GM06990 (cell line): ENCODE measurements around the gene NEK1.

ENCODE experiments used
- DNase-seq: peaks from one replicate; pipeline ENCODE4 v3.0.0-alpha.2; 2011; ENCODE audit not compliant: insufficient read length; ENCODE audit errors: extremely low read depth
- H3K27me3 ChIP-seq: replicated peaks from 2 replicates; pipeline ENCODE4 v1.6.0; 2011; ENCODE audit warnings: low read length; ENCODE audit not compliant: control insufficient read depth, insufficient read depth
- H3K36me3 ChIP-seq: 2 replicates; pipeline ENCODE4 v1.5.1; 2011; ENCODE audit warnings: low read length; ENCODE audit not compliant: control insufficient read depth, insufficient read depth
- H3K4me3 ChIP-seq: replicated peaks from 2 replicates; pipeline ENCODE4 v1.5.1; 2011; ENCODE audit warnings: low read depth, mild to moderate bottlenecking, control low read depth, low read length
- CTCF ChIP-seq: IDR thresholded peaks from 2 replicates; pipeline ENCODE4 v1.5.1; 2011; ENCODE audit warnings: low read length, control low read depth, mild to moderate bottlenecking, inconsistent platforms; ENCODE audit not compliant: insufficient read depth, poor library complexity, severe bottlenecking

The NEK1 gene

GRCh38 chr4:169440446-169440845 lies 171.9 kb downstream of the NEK1 start:
- Histone ChIP-seq H3K4me3 (no peak overlapping the region), H3K36me3 (no peaks in the 10 kb centered on the region), H3K27me3 (no peaks in the 10 kb centered on the region)
- DNase-seq: no peak
- no peak for TF ChIP-seq CTCF

GRCh38 chr4:169439244-169439643 lies 173.1 kb downstream of the NEK1 start:
- no peaks in the 10 kb centered on the region for H3K27me3 ChIP-seq
- no peak for DNase-seq
- no peaks in the 10 kb centered on the region for H3K36me3 ChIP-seq
- TF ChIP-seq CTCF: no peak
- H3K4me3 ChIP-seq: no peak overlapping the region

GRCh38 chr4:169438057-169438480 lies 174.3 kb downstream of the NEK1 start:
- no peak overlapping the region for H3K4me3 ChIP-seq
- no peaks in the 10 kb centered on the region for H3K36me3 ChIP-seq
- DNase-seq: peak; percentile 39
- H3K27me3 ChIP-seq: no peaks in the 10 kb centered on the region
- TF ChIP-seq CTCF: no peak

GRCh38 chr4:169437299-169438047 lies 174.9 kb downstream of the NEK1 start:
- no peaks in the 10 kb centered on the region for H3K36me3 ChIP-seq
- no peak for TF ChIP-seq CTCF
- H3K27me3 ChIP-seq: no peaks in the 10 kb centered on the region
- peak; percentile 70 for DNase-seq
- H3K4me3 ChIP-seq: peak overlapping the region; percentile 31

- Histone ChIP-seq H3K36me3 (no peaks in the 10 kb centered on the region), H3K4me3 (no peak overlapping the region), H3K27me3 (no peaks in the 10 kb centered on the region)
- TF ChIP-seq CTCF: no peak
- no peak for DNase-seq
These were observed 175.6 kb downstream of the NEK1 start for GRCh38 chr4:169436734-169437133.
